ENCODE measurements around the gene DHRS11. TPM values are rescaled to one million over a fixed set of nuclear protein-coding genes. Genes with fewer than 3 reads are reported as not detected.
A peak's percentile ranks its signal among the peaks of the same experiment; 100 is the strongest.

Gene DHRS11
- total and polyA plus RNA-seq, 5 experiments from 2014 or later, result 3.8 to 9.1 (median 5.5) TPM

- no peaks in the 10 kb centered on the region for H3K27me3 Mint-ChIP-seq
- POLR2A ChIA-PET, result interaction anchor here (0.7 to 1.0 kb wide), 3 partner anchors 25 to 50 kb away, joined by 3 to 6 read pairs (median 3); partner anchors contain the start of gene GGNBP2
- peaks cover 0 to 4% (median 0%) of the 10 kb centered on the region in 3 donors for H3K36me3 Mint-ChIP-seq
- DNase-seq (no peak), ATAC-seq (no peak)
- peaks cover 11 to 31% (median 21%) of the 10 kb centered on the region in 4 donors for H3K4me1 Mint-ChIP-seq
- no peak overlapping the region for H3K4me3 Mint-ChIP-seq
- no peaks in the 10 kb centered on the region for H3K9me3 Mint-ChIP-seq
- peak overlapping the region in 3 of 10 donors; percentile 15 to 74 (median 43) for H3K27ac Mint-ChIP-seq
These were observed 3.1 kb downstream of the DHRS11 start for GRCh38 chr17:36594626-36595401.

DNA sequence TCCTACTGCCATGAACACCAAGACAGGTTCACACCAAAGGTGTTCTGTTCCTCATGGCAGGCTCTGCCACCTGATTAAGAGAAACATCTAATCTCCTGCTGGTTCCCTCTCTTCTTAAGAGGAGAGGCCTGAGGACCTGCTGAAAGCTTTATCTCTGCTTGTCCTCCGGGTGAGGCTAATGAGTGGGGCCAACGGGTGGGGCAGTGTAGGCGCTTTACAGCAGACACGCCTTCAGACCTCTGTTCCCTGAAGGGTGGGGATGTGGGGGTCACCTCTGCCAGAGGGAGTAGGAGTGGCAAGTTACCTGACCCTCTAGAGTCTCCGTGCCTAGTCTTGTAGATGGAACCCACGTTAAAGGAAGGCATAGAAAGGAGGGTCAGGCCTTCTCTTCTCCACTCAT is 5.5 kb downstream of the DHRS11 start:
- Mint-ChIP-seq H3K9me3 (no peaks in the 10 kb centered on the region), H3K36me3 (no peaks in the 10 kb centered on the region), H3K4me1 (peaks cover 20 to 26% (median 21%) of the 10 kb centered on the region in 4 donors), H3K27me3 (no peaks in the 10 kb centered on the region), H3K4me3 (peak overlapping the region in 1 of 10 donors; percentile 34), H3K27ac (peak overlapping the region in 1 of 10 donors; percentile 29)
- POLR2A ChIA-PET, result no interaction called here
- DNase-seq (no peak), ATAC-seq (no peak)

GRCh38 chr17:36597866-36598777 is 6.4 kb downstream of the DHRS11 start:
- Mint-ChIP-seq H3K36me3 (no peaks in the 10 kb centered on the region), H3K27me3 (no peaks in the 10 kb centered on the region), H3K4me3 (peak overlapping the region in 1 of 10 donors; percentile 73), H3K4me1 (peaks cover 15 to 23% (median 20%) of the 10 kb centered on the region in 4 donors), H3K9me3 (no peaks in the 10 kb centered on the region), H3K27ac (no peak overlapping the region)
- ATAC-seq (no peak), DNase-seq (no peak)
- POLR2A ChIA-PET, result interaction anchor here (2.1 kb wide), 1 partner anchor 52 kb away, joined by 9 read pairs; the partner anchor contains the start of gene GGNBP2

- no peak overlapping the region for H3K27ac Mint-ChIP-seq
- ATAC-seq (no peak), DNase-seq (no peak)
- no peaks in the 10 kb centered on the region for H3K9me3 Mint-ChIP-seq
- H3K27me3 Mint-ChIP-seq, result no peaks in the 10 kb centered on the region
- H3K4me1 Mint-ChIP-seq, result peaks cover 14 to 23% (median 22%) of the 10 kb centered on the region in 4 donors
- POLR2A ChIA-PET, result interaction anchor here (0.7 to 2.1 kb wide), 5 partner anchors 10 to 55 kb away, joined by 3 to 9 read pairs (median 3); partner anchors contain the start of gene GGNBP2
- H3K36me3 Mint-ChIP-seq, result no peaks in the 10 kb centered on the region
- no peak overlapping the region for H3K4me3 Mint-ChIP-seq
These were observed 7.3 kb downstream of the DHRS11 start for GRCh38 chr17:36598951-36599401.

GRCh38 chr17:36599546-36600250 is 8.0 kb downstream of the DHRS11 start:
- DNase-seq, result no peak
- peak overlapping the region in 3 of 10 donors; percentile 11 to 30 (median 20) for H3K4me3 Mint-ChIP-seq
- POLR2A ChIA-PET, result interaction anchor here (0.7 to 2.3 kb wide), 6 partner anchors 11 to 114 kb away, joined by 3 to 12 read pairs (median 4); partner anchors contain the start of genes GGNBP2 and ZNHIT3
- H3K4me1 Mint-ChIP-seq, result peaks cover 20 to 30% (median 29%) of the 10 kb centered on the region in 4 donors
- peaks cover 0 to 3% (median 0%) of the 10 kb centered on the region in 3 donors for H3K36me3 Mint-ChIP-seq
- no peaks in the 10 kb centered on the region for H3K27me3 Mint-ChIP-seq
- peak overlapping the region in 4 of 10 donors; percentile 24 to 93 (median 50) for H3K27ac Mint-ChIP-seq
- no peaks in the 10 kb centered on the region for H3K9me3 Mint-ChIP-seq
- ATAC-seq, result no peak

- H3K27me3 Mint-ChIP-seq, result no peaks in the 10 kb centered on the region
- peaks cover 0 to 6% (median 0%) of the 10 kb centered on the region in 3 donors for H3K36me3 Mint-ChIP-seq
- peak overlapping the region; percentile 93 to 99 (median 96) for H3K27ac Mint-ChIP-seq
- DNase-seq, result no peak
- POLR2A ChIA-PET, result interaction anchor here (0.9 to 3.0 kb wide), 8 partner anchors 25 to 449 kb away, joined by 3 to 52 read pairs (median 6); partner anchors contain the start of genes GGNBP2, MYO19, PIGW and ZNHIT3
- no peaks in the 10 kb centered on the region for H3K9me3 Mint-ChIP-seq
- no peak for ATAC-seq
- H3K4me3 Mint-ChIP-seq, result peak overlapping the region; percentile 90 to 97 (median 93)
- peaks cover 23 to 36% (median 35%) of the 10 kb centered on the region in 4 donors for H3K4me1 Mint-ChIP-seq
These were observed 8.8 kb downstream of the DHRS11 start for GRCh38 chr17:36600465-36600864.

DNA sequence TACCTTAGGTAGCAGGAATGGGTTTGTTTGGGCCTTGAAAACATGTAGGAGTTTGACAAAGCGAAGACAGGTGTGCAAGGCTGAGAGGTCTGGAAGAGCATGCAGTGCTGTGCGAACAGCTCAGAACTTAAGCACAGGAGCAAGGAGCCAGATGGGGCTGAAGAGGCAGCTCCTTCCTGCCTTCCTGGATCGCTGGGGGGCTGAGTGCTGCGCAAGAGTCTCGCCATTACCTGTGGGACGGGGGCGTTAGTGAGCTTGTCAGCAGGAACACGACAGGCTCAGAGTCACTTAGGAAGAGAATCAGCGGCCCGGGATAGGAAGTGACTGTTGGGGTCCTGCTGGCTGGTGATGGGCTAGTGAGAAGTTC is 9.2 kb downstream of the DHRS11 start:
- H3K4me1 Mint-ChIP-seq, result peaks cover 28 to 41% (median 40%) of the 10 kb centered on the region in 4 donors
- DNase-seq (peak in 4 of 10 donors; percentile 16 to 68 (median 42)), ATAC-seq (peak; percentile 38 to 56)
- peaks cover 0 to 9% (median 0%) of the 10 kb centered on the region in 3 donors for H3K36me3 Mint-ChIP-seq
- no peaks in the 10 kb centered on the region for H3K9me3 Mint-ChIP-seq
- H3K27me3 Mint-ChIP-seq, result no peaks in the 10 kb centered on the region
- peak overlapping the region; percentile 93 to 99 (median 96) for H3K27ac Mint-ChIP-seq
- H3K4me3 Mint-ChIP-seq, result peak overlapping the region; percentile 90 to 97 (median 93)
- POLR2A ChIA-PET, result interaction anchor here (0.9 to 3.6 kb wide), 12 partner anchors 8 to 448 kb away, joined by 3 to 52 read pairs (median 4); partner anchors contain the start of genes AATF, DHRS11, GGNBP2 and MYO19

- ATAC-seq (peak; percentile 81 to 87), DNase-seq (peak; percentile 77 to 95 (median 86))
- Mint-ChIP-seq H3K27ac (peak within 1 kb of the TSS; percentile 93 to 99 (median 96)), H3K4me3 (peak within 1 kb of the TSS; percentile 90 to 97 (median 93)), H3K36me3 (peaks cover 0 to 11% (median 0%) of the 10 kb centered on the region in 3 donors), H3K4me1 (peaks cover 31 to 45% (median 43%) of the 10 kb centered on the region in 4 donors), H3K27me3 (no peaks in the 10 kb centered on the region), H3K9me3 (no peaks in the 10 kb centered on the region)
- POLR2A ChIA-PET, result interaction anchor here (0.9 to 3.6 kb wide), 15 partner anchors 9 to 806 kb away, joined by 3 to 52 read pairs (median 4); partner anchors contain the start of genes AATF, ACACA, DHRS11 and GGNBP2
These were observed 9.8 kb downstream of the DHRS11 start, which contains the start of gene MRM1 for GRCh38 chr17:36601303-36602029. MRM1 (plus strand) TSS chr17:36601583; CDS start chr17:36601811, 228 bp downstream.

DNA sequence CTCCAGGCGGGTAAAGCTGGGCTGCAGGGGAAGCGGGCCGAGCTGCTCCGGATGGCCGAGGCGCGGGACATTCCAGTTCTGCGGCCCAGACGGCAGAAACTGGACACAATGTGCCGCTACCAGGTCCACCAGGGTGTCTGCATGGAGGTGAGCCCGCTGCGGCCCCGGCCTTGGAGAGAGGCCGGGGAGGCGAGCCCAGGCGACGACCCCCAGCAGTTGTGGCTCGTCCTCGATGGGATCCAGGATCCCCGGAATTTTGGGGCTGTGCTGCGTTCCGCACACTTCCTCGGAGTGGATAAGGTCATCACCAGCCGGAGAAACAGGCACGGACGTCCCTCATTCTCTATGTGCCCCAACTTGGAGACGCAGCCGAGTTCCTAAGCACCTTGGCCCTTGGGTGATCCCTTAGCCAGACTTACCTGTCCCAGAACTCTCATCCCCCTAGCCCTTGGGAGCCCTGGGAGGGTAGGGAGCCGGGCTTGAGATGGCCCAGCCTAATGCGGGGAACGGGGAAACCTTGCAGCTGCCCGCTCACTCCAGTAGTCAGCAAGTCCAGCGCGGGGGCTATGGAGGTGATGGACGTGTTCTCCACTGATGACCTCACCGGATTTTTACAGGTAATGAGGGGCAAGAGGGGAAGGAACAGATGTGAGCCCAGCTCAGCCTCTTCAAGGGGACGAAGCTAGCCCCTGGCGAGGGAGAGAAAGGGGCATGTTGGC is 10.5 kb downstream of the DHRS11 start:
- Mint-ChIP-seq H3K4me1 (peaks cover 31 to 45% (median 43%) of the 10 kb centered on the region in 4 donors), H3K27ac (peak overlapping the region; percentile 53 to 99 (median 96)), H3K27me3 (no peaks in the 10 kb centered on the region), H3K9me3 (no peaks in the 10 kb centered on the region), H3K36me3 (peaks cover 0 to 11% (median 0%) of the 10 kb centered on the region in 3 donors), H3K4me3 (peak overlapping the region; percentile 90 to 97 (median 93))
- peak in 2 of 10 donors; percentile 7 to 24 for DNase-seq
- POLR2A ChIA-PET, result interaction anchor here (0.9 to 3.6 kb wide), 15 partner anchors 8 to 805 kb away, joined by 3 to 52 read pairs (median 4); partner anchors contain the start of genes AATF, ACACA, DHRS11 and GGNBP2
- ATAC-seq, result peak; percentile 3 to 11

GRCh38 chr17:36602924-36603384 is 11.3 kb downstream of the DHRS11 start:
- peaks cover 31 to 48% (median 45%) of the 10 kb centered on the region in 4 donors for H3K4me1 Mint-ChIP-seq
- ATAC-seq, result peak; percentile 20 to 57

More at GRCh38 chr17:36602924-36603384, 11.3 kb downstream of the DHRS11 start:
- peak; percentile 51 to 82 (median 67) for DNase-seq
- Mint-ChIP-seq H3K27me3 (no peaks in the 10 kb centered on the region), H3K4me3 (peak overlapping the region; percentile 90 to 97 (median 93)), H3K9me3 (no peaks in the 10 kb centered on the region), H3K27ac (peak overlapping the region in 9 of 10 donors; percentile 11 to 97 (median 79)), H3K36me3 (peaks cover 0 to 16% (median 0%) of the 10 kb centered on the region in 3 donors)
- POLR2A ChIA-PET, result interaction anchor here (1.2 to 3.6 kb wide), 6 partner anchors 11 to 487 kb away, joined by 3 to 52 read pairs (median 10); partner anchors contain the start of genes AATF, DHRS11, GGNBP2 and MYO19
